Measurements from ENCODE around the gene CHID1. TPM values are rescaled to one million over a fixed set of nuclear protein-coding genes. Genes with fewer than 3 reads are reported as not detected.

CHID1 gene
- total RNA-seq, 1 donor from 2014 or later = 108 TPM

DNA sequence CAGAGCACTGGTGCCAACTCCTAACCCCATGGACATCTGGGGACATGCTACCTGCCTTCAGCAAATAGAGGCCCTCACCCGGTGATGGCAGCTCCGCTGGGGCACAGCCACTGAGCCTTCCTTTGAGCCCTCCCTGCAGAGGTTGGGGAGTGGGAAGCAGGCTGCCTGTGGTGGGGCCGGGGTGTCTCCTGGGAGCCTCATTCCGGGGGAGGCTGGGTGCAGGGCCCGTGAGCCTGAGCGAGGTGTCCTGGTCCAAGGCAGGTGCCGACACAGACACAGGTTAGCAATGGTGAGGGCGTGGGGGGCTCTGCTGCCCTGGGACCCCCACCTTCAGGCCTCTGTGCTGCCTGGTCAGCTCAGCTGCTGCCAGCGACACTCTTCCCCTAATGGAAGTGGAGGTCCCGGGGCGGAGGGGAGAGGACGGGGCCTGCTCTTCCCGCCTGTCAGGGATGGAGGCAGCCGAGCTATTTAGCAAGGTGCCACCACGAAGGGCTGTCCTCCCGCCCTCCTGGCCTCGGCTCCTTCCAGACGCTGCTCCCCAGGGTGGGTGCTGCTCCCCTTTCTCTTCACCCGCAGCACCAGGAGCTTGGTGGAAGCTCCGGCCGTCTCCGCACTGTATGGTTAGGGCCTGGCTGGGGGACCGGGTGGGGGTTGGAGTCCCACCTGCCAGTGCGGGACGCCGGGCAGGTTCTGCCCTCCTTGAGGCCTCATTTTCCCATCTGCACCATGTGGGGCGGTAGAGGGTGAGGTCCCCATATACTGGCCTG, 56.7 kb downstream of the CHID1 start:
- DNase-seq (ENCODE audit: low read depth) = no peak
- TF ChIP-seq, protein P1, sequence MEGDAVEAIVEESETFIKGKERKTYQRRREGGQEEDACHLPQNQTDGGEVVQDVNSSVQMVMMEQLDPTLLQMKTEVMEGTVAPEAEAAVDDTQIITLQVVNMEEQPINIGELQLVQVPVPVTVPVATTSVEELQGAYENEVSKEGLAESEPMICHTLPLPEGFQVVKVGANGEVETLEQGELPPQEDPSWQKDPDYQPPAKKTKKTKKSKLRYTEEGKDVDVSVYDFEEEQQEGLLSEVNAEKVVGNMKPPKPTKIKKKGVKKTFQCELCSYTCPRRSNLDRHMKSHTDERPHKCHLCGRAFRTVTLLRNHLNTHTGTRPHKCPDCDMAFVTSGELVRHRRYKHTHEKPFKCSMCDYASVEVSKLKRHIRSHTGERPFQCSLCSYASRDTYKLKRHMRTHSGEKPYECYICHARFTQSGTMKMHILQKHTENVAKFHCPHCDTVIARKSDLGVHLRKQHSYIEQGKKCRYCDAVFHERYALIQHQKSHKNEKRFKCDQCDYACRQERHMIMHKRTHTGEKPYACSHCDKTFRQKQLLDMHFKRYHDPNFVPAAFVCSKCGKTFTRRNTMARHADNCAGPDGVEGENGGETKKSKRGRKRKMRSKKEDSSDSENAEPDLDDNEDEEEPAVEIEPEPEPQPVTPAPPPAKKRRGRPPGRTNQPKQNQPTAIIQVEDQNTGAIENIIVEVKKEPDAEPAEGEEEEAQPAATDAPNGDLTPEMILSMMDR (conservative IDR thresholded peaks at IDR 0.05; ENCODE audit: low read depth, low read length) = no peak
- H3K4me3 ChIP-seq (ENCODE audit: low read depth, low read length) = no peak overlapping the region

DNA sequence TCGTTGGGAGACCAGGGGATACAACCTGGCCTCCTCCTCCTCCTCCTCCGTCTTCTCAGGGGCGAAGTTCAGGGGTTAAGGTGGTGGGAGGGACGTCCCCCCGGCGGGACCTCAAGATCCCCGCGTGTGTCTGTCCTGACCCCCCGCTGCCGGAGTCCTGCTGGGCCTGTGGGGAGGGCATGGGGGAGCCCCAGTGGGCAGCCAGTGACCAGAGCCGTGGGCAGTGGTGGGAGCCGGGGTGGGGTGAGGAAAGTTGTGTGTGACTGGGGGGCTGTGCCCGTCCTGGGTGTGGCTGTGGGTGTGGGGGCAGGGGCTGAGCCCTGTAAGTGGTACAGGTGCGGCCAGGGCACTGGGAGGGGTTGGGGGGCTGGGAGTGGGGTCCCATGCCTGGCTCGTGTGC, 57.8 kb downstream of the CHID1 start:
- no peak for DNase-seq (ENCODE audit: low read depth)
- TF ChIP-seq, protein P1 (conservative IDR thresholded peaks at IDR 0.05; ENCODE audit: low read depth, low read length) = no peak

DNA sequence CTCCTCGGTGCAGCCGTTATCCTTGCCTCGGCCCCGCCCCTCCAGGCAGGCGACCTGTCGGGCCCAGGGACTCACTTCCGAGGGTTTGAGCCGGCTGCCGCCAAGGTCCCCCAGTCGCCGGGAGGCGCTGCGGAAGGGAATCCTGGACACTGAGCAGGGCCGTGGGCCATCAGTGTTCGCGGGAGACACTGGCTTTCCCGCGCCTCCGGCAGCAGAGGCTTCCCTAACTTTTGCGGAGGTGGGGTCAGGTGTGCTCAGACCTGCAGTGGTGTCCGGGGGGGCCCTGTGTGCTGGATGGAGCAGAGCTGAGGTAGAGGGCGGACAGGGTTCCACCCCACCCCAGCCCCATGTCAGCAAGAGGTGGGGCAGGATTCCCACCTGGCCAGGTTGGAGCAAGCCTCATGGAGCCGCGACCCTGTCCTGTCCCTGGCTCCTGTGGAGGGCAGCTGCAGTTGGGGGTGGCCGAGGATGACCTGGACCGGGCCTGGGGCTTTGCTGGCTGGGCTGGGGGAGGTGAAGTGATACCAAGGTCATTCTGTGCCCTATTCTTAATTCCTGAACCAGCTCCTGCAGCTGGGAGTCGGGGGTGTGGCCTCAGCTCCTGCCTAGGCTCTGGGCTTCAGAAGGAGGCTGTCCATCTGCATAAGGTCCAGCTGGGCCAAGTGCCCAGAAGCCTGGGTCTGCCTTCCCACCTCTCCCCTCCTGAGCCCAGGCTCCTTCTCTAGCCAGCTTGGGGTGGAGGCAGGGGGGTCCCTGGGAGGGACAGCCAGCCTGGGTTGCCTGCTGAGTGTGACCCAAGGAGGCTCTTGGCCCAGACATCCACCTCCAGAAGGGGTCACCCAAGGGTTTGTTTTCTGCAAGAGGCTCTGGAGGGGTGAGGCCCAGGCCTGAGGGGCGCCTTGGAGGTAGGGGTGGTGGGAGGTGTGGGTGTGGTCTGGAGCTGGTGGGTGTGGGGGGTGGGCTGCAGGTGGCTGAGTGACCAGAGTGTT, 59.5 kb downstream of the CHID1 start:
- H3K4me3 ChIP-seq (ENCODE audit: low read depth, low read length) = no peak overlapping the region

More for the DNA sequence above, 57.8 kb downstream of the CHID1 start:
- no peak overlapping the region for H3K4me3 ChIP-seq (ENCODE audit: low read depth, low read length)

DNA sequence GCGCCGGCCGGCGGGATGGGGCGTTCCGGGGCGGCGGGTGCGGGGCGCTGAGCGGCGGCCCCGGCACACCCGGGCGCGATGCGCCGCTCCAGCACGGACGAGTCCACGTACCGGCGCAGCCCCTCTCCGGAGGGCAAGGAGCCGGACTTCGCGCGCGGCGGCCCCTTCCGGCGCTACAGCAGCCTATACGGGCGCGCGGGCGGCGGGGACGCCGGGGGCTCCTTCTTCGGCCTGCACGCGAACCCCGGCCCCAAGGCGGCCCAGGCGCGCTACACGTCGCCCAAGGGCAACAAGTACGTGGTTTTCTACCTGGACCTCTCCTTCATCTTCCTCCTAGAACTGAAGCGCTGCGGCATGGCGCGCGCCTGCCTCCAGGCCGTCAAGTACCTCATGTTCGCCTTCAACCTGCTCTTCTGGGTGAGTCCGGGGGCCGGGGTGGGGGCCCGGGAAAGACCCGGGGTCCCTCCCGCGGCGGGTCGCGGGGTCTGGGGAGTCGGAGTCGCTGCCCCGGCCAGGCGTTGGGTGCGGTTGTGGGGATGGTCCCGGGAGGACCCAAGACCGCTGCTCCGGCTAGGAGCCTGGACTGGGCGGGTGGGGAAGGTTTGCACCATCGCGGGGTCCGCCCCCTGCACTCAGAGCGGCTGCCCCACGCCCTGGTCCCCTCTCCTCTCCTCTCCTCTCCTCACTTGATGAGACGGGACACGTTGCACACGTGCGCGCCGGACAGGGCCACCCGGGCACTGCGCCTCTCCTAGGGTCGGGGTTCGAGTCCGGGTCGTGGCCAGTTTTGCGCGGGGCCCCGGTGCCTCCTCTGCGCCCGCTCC, 60.4 kb downstream of the CHID1 start:
- peak overlapping the region; percentile 14 for H3K4me3 ChIP-seq (ENCODE audit: low read depth, low read length)
- TF ChIP-seq, protein P1 (conservative IDR thresholded peaks at IDR 0.05; ENCODE audit: low read depth, low read length) = no peak
- DNase-seq (ENCODE audit: low read depth) = no peak

More for the DNA sequence above, 59.5 kb downstream of the CHID1 start:
- DNase-seq (ENCODE audit: low read depth) = no peak
- TF ChIP-seq, protein P1 (conservative IDR thresholded peaks at IDR 0.05; ENCODE audit: low read depth, low read length) = peak; percentile 36

DNA sequence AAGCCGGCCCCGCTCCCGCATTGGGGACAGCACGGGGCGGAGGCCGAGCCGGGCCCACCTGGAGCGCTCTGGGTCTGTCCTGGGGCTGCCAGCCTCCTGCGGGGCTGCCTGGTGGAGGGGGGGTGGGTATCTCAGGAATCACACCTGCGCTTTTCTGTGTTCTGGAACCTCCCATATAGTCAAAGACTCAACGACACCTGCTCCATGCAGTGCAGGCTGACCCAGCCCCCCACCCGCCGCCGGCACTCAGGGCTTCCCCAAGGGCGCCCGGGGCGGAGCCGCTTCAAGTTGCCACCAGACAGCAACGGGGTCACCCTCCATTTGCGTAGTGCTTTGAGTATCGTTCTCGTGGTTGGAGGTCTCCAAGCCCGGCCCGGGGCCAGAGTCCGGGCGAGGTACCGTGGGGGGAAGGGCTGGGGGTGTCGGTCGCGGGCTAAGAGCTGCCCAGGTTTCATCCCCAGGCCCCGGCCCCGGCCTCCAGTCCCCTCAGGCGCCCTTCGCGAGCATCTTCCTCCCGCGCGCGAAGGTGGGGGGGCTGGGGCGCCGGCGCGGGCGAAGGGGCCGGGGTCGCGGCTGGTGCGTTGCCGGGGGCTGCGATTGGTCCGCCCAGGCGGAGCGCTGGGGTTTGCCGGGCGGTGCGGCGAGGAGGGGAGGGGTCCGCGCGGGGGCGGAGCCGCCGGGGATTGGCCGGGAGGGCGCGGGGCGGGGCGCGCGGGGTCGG, 61.3 kb downstream of the CHID1 start:
- peak overlapping the region; percentile 23 for H3K4me3 ChIP-seq (ENCODE audit: low read depth, low read length)
- TF ChIP-seq, protein P1 (conservative IDR thresholded peaks at IDR 0.05; ENCODE audit: low read depth, low read length) = no peak
- no peak for DNase-seq (ENCODE audit: low read depth)

All from epithelial cell of proximal tubule (primary cell).